Hepatic stellate cell (primary cell): ENCODE measurements around the gene CDC123.
A peak's percentile ranks its signal among the peaks of the same experiment; 100 is the strongest.
"Not testable (repeated sequence)": the region's sequence is repeated elsewhere in the genome, so short reads cannot be mapped to it uniquely, and the experiment has no call there.

ENCODE experiments used
- DNase-seq: peaks from one replicate; pipeline ENCODE4 v3.0.0; 2011; ENCODE audit warnings: low spot score

Gene CDC123

DNA sequence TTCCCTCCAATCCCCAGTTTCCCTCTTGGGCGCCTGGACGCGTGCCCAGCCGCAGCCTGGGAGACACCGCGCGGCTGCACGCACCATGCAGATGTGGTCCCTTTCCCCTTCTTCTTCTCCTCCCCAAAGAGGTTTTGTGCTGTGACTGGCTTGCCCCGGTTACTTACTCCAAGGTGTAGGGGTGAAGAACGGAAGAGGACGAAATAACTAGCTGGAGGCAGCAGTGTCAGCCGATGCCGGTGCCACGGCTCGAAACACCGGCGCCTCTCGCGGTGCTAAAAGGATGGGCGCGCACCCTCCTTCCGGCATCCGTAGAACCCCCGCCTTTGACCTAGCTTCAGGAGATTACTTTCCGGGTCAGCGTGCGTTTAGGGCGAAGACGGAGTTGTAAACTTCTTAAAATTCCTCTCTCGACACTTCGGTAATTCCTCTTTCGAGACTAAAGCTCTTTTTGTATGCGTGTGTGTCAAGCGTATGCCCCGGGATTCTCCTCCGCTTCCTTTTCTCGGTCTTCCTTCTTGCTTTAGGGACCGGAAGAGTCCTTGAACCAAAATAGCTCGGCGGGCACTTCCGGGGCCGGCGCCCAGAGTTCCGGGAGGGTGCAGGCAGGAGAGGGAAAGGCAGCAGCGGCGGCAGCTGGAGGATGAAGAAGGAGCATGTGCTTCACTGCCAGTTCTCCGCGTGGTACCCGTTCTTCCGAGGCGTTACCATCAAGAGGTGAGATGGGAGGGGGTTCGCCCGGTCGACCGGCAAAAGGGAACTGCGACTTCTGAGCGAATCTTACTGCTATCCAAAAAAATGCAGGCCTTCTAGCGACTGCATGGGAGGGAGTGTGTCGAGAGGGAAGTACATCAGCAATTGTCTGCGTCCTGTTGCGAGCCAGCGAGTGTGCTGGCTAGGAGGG lies at the start of gene CDC123, which contains the start of gene NUDT5:
Gene CDC123, plus strand, starts transcription at position 586 of the 904 bp plus-strand sequence. Its CDS starts 58 bp downstream, at position 644.
Gene NUDT5, minus strand, starts transcription at position 289 of the 904 bp plus-strand sequence. CDS start 9,600 bp downstream, outside the sequence.
- DNase-seq, result peak; percentile 92

GRCh38 chr10:12150163-12150562 lies 45.8 kb upstream of the CDC123 start:
- DNase-seq, result no peak

- DNase-seq, result no peak
These were observed 41.5 kb upstream of the CDC123 start for GRCh38 chr10:12154516-12154915.

DNA sequence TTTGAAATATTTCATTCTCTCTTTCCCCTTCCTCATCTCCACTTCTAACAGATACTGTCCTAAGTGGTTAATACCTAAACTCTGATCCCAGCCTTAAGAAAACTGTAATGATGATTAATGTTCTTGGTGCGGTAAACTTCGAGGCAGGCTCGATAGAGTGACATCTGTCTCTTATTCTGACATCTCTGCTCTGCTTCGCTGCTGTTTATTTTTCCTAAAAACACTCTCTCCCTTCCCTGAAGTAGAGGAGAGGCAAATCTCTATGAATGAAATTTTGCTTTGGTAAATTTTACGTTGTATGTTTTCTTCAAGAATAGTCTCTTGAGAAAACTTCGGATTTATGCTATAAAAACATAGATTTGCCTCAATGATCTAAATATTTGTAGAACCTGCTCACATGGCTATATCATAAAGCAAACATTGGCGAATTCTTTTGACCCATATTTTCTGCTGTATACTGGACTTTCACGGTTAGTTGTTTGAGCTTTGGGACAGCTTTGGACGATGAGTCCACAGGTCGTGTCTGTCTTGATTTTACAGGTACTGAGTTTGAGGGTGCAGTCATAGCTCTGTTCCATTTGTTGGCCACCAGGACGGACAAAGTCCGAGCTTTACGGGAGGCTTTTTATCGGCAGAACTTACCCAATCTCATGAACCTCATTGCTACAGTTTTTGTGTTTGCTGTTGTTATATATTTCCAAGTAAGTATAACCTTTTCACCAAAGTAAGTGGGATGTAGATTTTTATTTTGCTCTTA lies 39.4 kb upstream of the CDC123 start:
- DNase-seq, result no peak

DNA sequence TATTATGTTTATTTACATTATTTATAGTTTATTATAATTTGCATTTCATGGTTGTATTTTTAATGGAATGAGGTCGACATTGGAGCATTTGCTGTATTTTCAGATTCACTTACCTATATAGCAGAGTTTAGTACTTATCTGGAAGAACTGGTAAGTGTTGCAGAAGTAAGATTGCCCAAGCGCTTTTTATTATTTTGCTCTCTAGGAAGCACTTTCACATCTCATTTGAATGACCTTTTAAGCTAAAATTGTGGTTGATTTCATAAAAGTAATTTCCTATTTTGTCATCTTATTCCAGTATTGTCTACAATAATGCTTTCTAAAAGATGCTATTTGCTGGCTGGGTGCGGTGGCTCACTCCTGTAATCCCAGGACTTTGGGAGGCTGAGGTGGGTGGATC lies 37.9 kb upstream of the CDC123 start:
- DNase-seq, result no peak

DNA sequence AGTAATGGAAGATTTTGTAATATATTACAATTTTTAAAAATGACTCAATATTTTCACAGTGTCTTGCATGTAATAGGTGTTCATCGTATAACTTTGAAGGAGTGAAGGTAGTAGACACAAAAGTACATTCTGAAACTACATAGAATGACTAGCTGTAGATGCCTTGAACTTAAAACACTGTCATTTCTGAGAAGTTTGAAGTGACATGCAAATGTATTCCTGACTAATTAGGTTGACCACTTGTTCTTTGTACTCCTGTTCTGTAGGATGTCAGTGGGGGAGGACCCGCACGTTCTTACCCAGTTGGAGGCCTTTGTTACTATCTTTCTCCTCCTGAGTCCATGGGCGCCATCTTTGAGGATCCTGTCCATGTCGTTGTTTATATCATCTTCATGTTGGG lies 35.3 kb upstream of the CDC123 start:
- DNase-seq, result no peak

- no peak for DNase-seq
These were observed 33.1 kb upstream of the CDC123 start for GRCh38 chr10:12162927-12163326.

GRCh38 chr10:12164085-12164484 lies 31.9 kb upstream of the CDC123 start:
- DNase-seq, result no peak

DNA sequence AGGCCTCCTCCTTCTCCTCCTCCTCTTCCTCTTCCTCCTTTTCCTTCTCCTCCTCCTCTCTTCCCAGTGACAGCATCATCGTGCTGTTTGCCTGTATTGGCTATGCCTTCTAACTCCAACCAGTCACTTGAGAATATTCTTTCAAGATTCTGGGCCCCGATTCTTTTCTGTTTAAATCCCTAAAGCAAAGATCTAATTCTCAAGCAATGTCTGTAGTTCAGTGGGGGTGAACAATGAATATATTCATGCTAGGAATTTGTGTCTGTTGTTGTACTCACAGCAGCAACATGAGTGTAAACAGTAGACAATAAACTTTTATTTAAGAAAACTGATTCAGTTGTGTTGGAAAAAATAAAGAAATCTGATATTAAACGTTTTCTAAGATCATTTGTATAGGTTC lies 31.0 kb upstream of the CDC123 start:
- no peak for DNase-seq

DNA sequence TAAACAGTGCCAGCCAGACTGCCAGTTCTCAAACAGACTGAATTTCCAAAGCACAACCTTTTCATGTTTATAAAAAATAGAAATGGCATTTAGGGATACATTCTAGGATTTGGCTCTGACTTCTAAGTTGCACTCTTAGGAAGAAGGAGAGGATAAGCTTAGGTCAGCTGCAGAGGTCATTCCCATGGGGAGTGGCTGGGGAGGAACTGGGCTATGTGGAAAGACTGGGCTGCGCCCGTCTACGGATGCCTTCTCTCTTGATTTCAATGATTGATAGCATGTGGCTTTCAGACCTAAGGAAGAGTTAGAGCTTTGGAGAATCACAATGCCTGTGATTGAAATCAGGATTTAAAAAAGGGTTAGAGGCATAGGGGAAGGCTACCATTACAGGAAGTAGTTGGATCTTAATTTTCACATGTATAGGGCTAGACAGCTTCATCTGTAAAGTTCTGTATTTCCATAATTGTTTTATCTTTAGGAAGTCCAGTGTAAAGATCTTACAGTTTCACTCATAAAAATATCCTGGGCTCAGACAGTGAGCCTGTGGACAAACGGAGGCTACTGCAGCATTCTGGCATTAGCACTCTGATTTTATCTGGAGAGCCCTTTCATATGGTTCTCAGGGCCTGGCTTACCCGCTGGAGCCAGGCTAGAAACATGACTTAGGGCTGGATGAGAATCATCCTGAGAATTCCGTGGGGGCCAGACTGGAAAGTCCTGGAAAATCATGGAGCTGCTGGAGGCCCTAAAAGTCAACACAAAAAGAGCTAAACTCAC lies 29.8 kb upstream of the CDC123 start:
- no peak for DNase-seq

GRCh38 chr10:12171512-12171911 lies 24.5 kb upstream of the CDC123 start:
- not testable (repeated sequence) for DNase-seq

GRCh38 chr10:12177642-12178041 lies 18.3 kb upstream of the CDC123 start:
- DNase-seq, result no peak

DNA sequence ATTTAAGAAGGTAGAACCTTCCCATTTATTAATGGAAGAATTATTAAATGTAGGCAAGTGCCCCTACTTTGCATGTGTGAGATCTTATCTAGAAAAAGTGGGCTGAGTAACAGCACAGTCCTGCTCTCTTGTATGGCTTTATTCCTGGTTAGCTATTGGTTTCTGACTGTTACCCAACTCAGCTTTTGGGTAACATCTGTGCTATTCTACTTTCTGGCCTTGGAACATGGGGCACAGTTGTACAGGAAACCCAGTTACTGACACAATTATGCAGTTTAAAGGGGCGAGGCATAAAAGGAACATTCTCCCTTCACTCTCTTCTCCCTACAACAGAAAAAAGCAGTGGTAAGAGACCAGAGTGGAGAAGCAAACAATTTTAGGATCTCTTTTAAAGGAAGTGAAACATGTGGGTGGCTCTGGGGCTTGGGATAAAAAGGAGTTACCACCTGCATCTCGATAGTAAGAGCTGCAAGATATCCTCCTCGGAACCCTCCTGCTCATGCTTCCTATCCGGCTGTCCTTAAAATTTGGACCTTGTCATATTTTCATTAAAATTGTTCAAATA lies 16.3 kb upstream of the CDC123 start:
- DNase-seq, result no peak

DNA sequence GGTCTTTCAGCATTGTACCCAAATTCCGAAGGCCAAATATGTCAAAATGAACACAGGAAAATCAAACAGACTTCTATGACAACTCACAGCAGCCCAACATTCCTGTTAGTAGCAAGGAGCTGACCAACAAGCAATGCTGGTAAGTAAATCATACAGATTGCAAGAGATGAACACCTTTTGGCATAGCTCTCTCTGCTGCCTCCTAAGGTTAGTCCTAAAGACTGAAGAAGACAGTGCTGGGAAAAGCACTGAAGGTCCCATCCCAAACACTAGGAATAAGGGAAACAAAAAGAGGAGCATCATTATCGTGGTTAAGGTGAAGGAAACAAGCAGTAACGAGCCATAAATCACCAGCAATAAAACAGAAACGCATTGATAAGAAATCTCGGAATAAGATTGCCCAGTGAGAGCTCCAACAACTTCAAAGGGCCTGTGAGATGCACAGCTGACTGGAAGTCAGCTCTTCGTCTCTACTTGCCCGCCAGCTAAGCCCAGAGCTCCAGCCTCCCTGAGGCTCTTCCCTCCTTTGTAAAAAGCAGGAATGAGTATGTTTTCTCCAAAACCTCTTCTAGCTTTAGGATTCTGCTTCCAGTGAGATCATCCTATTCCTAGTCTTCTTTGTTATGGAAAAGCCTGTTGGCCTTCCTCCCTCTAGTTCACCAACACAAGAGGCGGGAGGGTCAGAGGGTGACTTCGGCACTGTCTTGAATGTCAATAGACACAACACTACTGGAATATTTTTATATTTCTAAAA lies 15.6 kb upstream of the CDC123 start:
- DNase-seq, result no peak

GRCh38 chr10:12181065-12181775 lies 14.8 kb upstream of the CDC123 start:
- no peak for DNase-seq

DNA sequence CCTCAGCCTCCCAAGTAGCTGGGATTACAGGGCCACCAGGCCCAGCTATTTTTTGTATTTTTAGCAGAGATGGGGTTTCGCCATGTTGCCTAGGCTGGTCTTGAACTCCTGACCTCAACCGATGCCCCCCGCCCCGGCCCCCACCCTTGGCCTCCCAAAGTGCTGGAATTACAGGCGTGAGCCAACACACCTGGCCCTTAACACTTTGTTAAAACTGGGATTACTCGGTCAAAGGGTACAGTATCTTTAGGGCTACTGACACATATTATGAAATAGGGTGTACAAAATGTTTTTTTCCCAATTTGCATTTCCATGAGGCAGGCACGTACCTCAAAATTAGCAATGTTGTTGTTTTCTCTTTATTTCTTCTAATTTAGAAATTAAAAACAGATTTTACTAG lies 11.8 kb upstream of the CDC123 start:
- DNase-seq, result no peak

DNA sequence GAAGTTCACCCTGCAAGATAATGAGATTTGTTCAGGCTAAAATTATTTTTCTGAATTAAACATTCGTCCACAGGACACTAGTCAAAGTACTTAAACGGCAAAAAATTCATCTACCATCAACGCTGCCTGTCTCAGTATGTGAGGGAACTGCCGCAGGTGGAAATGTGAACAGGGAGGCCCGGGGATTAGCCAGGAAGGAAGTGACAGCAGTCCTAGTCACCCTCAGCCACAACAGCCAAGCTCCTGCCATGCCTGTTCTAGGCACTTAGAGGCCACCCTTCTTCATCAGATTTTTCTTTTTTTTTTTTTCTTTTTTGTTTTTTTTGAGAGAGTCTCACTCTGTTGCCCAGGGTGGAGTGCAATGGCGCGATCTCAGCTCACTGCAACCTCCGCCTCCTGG lies 9.7 kb upstream of the CDC123 start:
- DNase-seq, result no peak

DNA sequence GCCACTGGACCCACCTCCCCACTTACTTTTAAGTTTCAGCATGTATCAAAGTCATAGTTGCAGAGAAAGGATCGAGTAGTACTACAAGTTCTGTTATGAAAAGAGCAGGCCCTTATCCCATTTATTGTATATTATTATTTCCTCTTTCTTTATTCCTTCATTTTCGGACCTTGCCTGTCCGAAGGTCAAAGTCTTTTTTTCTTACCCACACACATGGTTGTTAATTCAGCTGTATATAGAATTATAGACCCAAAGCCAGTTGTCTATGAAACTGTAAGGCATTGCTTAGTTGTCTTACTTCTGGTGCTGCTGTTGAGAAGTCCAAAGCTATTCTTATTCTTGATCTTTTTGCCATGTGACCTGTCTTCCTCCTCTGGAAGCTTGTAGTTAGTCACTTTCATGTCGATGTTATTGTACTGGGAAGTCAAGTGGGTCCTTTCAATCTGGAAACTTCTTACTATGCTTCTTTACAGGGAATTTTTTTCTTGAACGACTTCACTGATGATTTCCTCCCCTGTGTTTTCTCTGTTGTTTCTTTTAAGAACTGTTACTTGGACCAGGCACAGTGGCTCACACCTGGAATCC lies 8.6 kb upstream of the CDC123 start:
- DNase-seq, result no peak

GRCh38 chr10:12188656-12189055 lies 7.3 kb upstream of the CDC123 start:
- DNase-seq, result no peak

DNA sequence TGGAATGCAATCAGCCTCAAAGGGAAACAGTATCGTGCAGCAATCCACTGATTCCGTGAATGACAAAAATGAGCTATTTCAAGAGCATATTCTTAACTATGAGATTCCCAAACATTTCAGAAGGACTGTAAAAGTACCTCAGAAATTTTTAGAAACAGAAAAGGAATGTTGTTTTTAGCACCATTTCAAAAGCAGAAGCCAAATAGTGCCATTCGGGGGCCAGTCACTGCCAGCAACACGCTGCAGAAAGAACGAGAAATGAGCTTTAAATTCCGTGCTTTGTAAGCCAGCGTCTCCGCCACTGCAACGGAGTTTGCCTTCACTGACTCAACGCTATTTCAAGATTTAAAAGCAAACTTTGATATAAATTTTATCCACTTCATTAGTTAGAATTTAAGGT lies 6.6 kb upstream of the CDC123 start:
- no peak for DNase-seq
